Stimulated activated CD8-positive, alpha-beta memory T cell treated with anti-CD3 and anti-CD28 coated beads, Interleukin-7, amount 100 ng/mL, for 24 hours (primary cell): ENCODE results near the gene STN1.

Experiments used
- DNase-seq: peaks from one replicate; pipeline ENCODE4 v3.0.0-alpha.2; 2020; ENCODE audit warnings: low read depth

STN1 gene

DNA sequence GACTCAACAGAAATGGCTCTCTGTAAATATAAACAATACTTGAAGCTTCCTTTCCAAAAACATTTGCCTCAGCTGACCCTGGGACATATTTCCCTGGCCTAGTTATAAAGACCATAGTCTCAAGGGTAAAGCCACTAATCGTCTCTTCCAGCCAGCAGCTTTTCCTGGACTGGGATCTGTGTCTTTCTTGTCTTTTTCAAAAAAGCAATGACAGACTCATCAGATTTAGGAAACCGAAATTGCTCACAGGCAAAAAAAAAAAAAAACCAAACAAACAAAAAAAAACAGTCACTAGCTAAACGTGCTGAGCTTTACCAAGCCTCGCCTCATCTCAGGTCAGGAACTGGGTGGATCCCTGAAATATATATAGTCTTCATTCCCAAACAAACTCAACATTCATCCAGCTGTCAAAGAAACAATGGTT is 23.5 kb downstream of the STN1 start:
- DNase-seq: no peak

DNA sequence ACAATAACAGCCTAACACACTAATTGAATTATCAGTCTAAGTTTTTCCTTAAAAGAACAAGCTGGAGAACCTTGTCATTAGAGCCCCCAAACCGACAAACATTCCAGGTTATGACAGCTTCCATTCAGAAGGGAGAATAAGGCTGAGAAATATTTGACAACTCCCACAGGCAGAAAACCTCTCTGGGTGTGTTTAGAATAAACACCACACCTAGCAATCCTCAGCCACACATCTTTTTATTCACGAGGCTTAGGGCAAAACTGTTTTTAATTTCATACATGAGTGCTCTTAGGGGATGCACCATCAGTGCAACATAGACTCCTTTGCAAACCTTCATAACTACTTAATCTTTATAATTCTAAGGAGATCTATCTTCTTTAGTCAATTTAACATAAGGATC is 24.2 kb downstream of the STN1 start:
- DNase-seq: no peak

GRCh38 chr10:103892181-103892580 is 25.8 kb downstream of the STN1 start:
- no peak for DNase-seq

DNA sequence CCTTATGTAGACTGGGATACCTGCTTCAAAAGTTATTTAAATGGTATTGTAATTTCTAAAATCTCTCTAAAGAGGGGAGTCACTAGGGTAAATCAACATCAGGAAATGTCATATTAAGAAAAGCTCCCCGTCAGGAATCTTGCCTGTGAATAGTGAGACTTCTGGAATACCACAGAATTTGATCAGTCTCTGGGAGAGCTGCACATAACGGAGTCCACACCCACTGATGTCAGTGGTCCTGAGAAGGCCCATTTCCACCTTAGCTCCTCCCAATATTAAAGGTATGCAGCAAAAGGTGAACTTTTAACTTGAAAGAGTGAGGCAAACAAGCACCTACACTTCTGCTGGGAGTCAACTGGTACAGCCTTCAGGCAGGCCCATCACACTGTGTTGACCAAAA is 27.3 kb downstream of the STN1 start:
- DNase-seq: no peak

- DNase-seq: no peak
These were observed 27.8 kb downstream of the STN1 start for GRCh38 chr10:103890194-103890658.

DNA sequence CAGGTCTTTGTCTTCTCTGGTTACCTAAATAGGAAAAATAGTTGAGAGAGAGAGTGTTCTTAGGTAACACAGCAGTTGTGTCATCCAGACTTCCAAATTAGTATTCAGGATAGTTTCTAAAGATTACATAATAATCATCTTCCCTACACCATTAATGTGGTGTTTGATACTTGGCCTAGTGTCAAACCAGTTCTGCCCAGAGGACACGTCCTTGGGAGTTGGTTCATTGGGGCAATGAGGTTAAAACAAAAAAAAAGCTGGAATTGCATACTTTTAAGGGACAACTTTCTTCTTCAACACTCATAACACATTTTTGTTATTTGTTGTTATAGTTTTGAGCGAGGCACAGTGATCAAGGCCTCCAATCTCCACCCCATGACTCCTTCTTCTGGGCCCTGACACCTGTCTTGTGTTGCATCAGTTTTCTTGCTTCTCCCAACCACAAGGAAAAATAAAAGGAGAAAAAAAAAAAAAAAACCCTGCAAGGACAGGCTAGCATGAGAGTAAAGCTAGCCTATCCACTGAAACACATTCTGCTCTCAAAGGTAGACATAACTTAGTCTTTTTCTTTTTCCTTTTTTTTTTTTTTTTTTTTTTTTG is 28.8 kb downstream of the STN1 start:
- no peak for DNase-seq

GRCh38 chr10:103888113-103888841 is 29.7 kb downstream of the STN1 start:
- DNase-seq: no peak

DNA sequence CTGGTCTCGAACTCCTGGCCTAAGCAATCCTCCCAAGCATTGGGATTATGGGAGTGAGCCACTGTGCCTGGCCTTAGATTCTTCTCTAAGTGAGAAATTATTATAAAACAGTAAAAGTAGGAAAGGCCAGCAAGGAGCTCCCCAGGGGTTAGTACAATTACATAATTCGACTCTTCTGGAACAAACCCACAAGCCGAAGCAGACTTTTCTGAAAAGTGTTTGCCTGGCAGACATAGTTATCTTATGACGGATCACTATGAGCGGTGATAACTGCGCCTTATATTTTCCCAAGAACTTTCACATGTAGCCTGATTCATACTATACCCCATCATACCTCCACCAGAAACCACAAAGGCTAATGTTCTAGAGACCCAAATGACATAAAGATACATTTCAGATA is 32.4 kb downstream of the STN1 start:
- no peak for DNase-seq

GRCh38 chr10:103884681-103885139 is 33.3 kb downstream of the STN1 start:
- no peak for DNase-seq

DNA sequence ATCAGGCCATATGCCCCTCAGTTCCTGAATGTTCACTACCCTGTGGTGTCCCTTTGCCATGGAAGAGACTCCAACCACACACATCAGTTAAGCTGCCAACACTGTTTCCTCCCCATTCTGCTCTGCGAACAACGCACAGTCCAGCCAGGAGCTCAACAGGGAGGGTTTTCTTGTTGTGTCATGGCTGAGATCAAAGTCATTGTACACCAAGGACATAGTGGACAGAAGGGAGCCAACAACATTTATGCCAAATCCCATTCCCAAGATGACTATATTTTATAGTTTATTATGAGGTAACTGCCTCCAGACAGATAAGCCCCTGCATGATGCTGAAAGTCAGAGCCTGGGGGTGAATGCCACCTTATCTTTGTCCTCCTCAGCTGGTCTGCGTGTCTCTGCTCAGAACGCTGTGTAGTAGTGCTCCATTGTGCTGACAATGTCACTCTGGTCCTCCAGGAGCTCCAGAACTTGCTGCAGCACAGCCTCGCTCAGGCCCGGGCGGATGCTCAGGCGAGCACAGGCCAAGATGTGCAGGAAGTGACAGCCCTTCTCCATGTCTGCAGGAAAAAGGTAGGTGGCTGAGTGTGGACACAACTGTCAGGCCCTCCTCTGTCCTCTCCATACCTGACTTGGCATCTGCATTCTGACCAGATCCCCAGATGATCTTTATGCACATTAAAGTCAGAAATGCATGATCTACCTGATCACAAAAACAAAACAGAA is 35.5 kb downstream of the STN1 start:
- DNase-seq: no peak

DNA sequence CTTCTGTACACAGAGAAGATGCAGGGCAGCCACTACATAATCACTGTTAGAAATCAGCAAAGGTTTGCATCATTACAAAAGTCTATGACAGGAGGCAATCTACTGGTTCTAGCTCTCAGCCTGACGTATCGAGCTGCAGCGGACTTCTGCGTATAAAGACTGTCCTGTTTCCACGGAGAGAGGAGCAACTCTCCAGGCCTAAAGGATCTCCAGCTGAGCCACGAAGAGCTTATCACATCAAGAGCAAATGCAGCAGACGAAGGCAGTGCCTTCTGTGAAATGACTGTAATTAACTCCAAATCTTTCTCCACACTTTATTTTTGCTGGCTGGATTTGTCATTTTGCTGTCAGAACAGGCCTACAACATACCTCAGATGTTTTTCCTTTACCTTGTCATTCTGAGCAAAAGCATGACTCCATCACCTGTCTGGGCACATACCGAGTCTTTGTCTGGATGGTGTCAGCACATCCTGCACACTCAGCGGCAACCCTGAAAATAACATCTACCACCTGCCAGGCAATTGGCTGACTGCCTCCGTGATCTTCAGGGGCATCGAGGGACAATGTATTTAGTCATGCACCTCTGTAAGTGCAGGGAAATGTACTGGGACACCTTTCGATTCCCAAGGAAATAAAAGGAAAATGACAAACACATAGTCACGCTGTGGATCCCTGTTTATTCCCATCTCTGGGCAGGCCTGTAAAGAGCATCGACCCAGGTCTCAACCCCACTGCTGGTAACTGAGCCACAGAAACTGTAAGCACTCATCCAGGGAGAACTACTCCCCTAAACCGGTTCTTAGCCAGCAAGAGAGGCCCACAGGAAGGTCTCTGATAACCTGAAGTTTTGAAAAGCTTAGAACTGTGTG is 36.3 kb downstream of the STN1 start:
- DNase-seq: no peak

GRCh38 chr10:103879831-103880230 is 38.2 kb downstream of the STN1 start:
- DNase-seq: no peak

DNA sequence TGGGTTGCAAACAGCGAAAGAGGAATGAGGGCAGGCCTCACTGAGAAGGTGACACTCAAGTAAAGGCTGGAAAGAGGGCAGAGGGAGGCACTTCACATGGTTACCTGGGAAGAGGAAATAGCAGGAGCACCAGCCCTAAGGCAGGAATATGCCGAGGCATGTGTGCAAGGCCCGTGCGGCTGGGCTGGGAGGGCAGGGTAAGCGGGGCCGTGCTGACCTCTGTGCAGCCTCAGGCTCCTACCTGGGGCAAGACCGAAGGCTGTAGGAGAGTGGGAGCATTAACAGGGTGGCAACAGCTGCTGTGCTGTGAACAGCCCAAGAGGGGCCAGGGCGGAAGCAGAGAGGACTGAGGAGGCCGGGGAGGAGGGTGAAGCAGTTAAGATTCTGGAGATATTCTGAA is 38.6 kb downstream of the STN1 start:
- no peak for DNase-seq

GRCh38 chr10:103877861-103878260 is 40.1 kb downstream of the STN1 start:
- no peak for DNase-seq

DNA sequence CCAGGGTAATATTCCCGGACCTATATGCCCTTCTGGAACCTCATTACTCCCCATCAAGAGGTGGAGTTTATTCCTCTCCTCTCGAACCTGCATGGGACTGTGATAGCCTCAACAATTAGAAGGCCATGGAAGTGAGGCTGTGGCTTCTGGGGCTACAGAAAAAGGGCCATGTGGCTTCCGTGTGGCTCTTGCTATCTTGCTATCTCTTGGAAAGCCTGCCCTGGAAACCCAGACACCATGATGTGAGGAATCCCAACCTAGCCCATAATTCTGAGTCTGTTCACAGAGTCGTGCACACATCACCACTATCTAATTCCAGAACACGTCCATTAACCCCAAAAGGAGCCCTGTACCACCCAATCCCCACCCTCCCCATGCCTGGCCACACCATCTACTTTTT is 41.8 kb downstream of the STN1 start:
- no peak for DNase-seq

- no peak for DNase-seq
These were observed 43.3 kb downstream of the STN1 start for GRCh38 chr10:103874730-103875129.

DNA sequence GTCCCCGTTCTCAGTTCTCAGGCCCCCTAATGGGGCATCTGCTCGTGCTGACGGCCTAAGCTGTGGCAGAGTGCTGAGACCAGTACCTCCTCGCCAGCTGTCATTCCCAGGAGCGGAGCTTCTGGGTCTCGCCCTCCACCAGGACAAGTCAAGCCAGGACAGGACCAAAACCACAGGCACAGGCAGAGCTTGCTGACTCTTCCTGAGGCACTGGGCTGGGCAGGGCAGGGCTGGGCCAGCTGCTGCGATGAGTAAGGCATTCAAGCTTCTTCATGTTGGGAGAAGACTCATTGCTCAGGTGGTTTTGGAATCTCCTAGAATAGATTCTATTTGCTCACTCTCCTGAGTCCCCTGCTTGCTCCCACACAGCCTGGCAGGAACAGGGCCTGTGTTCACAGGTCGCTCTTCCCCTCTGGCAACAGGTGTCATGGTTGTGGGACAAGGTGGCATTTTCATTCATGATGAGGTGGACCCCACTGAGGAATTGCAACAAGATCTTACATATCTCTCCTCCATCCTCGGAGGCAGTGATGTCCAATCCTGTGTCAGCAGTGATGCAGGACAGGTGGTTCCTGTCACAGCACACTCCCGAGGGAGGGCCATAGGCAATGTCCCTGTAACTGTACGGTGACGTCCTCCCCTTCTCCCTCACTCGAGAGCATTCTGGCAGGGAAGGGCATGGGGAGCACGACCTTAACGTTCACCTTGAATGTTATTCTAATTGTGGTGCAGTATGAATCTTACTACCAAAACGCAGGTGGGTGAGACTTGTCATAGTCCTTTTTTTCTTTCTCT is 45.6 kb downstream of the STN1 start:
- no peak for DNase-seq

- no peak for DNase-seq
These were observed 47.0 kb downstream of the STN1 start for GRCh38 chr10:103871006-103871405.

DNA sequence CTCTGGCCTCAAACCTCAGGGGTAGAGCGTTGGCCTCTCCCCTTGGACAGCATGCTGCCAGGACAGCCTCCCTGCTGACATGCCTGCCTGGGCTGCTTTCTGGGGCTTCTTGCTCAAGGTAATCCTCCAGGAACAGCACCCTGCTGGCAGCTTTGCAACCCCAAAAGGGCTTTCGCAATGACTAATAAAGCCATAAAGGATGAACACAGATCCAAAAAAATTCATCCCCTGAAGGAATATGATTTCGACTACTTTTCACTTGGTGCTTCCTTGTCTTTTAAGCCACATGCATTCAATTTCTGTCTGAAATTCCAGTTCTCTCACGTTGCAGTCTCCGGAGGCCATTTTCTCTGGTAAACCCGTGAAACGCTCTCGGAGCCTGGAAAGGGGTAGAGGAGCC is 47.5 kb downstream of the STN1 start:
- no peak for DNase-seq

DNA sequence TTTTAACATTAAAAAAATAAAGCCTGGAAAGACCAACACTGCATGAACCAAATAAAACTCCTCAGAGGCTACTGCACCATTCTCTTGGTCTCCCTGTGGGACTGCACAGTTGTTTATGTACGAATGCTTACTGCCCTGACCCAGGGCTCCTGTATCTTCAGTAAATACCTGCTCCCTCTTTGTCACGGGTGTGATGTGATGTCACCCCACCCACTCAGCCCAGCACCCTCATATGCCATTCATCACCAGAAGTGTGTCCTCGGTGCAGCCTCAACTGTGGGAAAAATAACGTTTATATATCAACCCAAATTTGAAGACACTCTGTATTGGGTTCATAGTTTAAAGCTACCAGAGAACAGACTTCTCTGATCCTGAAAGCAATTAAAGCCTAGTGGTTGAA is 48.6 kb downstream of the STN1 start:
- no peak for DNase-seq

DNA sequence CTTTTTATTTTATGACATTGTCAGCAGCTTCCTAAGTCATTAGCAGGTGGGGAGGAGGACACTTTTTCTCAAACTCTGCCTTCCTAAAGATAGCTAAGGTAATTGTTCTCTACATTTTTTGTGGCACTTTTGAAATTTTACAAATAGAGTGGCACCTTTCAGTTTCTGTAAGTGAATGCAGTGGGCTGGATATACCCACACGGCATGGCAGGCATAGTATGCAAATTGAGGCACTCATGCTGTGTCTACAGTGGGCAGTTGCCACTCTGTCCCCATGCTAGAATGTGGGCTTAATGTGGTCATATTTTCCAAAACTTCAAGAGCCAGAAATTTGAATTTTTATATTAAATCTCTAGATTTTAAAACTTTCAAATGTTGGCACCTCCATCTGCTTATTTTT is 49.8 kb downstream of the STN1 start:
- no peak for DNase-seq
